B cell (primary cell): ENCODE measurements around the gene PAQR4. TPM values are rescaled to one million over a fixed set of nuclear protein-coding genes. Genes with fewer than 3 reads are reported as not detected.

Source experiments
- ATAC-seq: fragments of 200-7000 bp; cut with Tn5 transposase; one replicate; pipeline ENCODE4 v1.10.0; 2021; ENCODE audit warnings: low read depth, mild to moderate bottlenecking, moderate number of reproducible peaks, moderate library complexity
- CTCF ChIA-PET: fragments of 350-600 bp; sonication (Branson Sonifier 250); formaldehyde crosslinking; loops from one replicate; lab custom pipeline; 2021; ENCODE audit warnings: antibody characterized with exemption, inconsistent platforms; lab: Charles Lee
- POLR2A ChIA-PET: fragments of 350-600 bp; sonication (Branson Sonifier 250); formaldehyde crosslinking; loops from one replicate; lab custom pipeline; 2021; ENCODE audit warnings: antibody characterized with exemption; lab: Charles Lee
- DNase-seq: peaks from one replicate; pipeline ENCODE4 v3.0.0; 2013
- H2AFZ ChIP-seq: 2 replicates; pipeline ENCODE4 v1.6.1; 2012; ENCODE audit warnings: mild to moderate bottlenecking, low read depth, low read length; ENCODE audit not compliant: insufficient read depth, poor library complexity, severe bottlenecking
- H3K27ac ChIP-seq, 2 donors: 1 replicate in 1 of 2; 2 replicates in 1 of 2; pipeline ENCODE4 v1.5.1; 2012 to 2013; ENCODE audit warnings: low read length in 2 of 2, mild to moderate bottlenecking in 2 of 2, moderate library complexity in 1 of 2
- H3K27me3 ChIP-seq, 4 experiments: fragments of 200-600 bp in 1 of 4; sonication (generic) in 1 of 4; replicated peaks in 1 of 4; 1 replicate in 2 of 4; 2 replicates in 2 of 4; pipeline versions ENCODE4 v1.6.1 to v1.7.0; 2013 to 2016; ENCODE audit warnings: low read length in 3 of 4, mild to moderate bottlenecking in 2 of 4, mixed read lengths in 1 of 4, moderate library complexity in 1 of 4; ENCODE audit not compliant: insufficient read depth in 4 of 4, control insufficient read depth in 3 of 4; ENCODE audit errors: control extremely low read depth in 1 of 4
- H3K36me3 ChIP-seq, 2 experiments: replicated peaks in 1 of 2; 1 replicate in 1 of 2; 2 replicates in 1 of 2; pipeline versions ENCODE4 v1.6.1 to v1.7.1; 2013; ENCODE audit warnings: low read length in 1 of 2; ENCODE audit not compliant: insufficient read depth in 2 of 2, control insufficient read depth in 1 of 2; ENCODE audit errors: control extremely low read depth in 1 of 2, extremely low read depth in 1 of 2
- H3K4me1 ChIP-seq, 2 donors: fragments of 200-600 bp in 1 of 2; sonication (generic) in 1 of 2; 1 replicate in 1 of 2; 2 replicates in 1 of 2; pipeline versions ENCODE4 v1.5.1 to v1.6.1; 2013 to 2017; ENCODE audit warnings: low read length in 2 of 2; ENCODE audit not compliant: control insufficient read depth in 2 of 2, insufficient read depth in 2 of 2
- H3K4me2 ChIP-seq: replicated peaks from 2 replicates; pipeline ENCODE3; 2012; ENCODE audit warnings: mild to moderate bottlenecking, low read depth, low read length; ENCODE audit not compliant: poor library complexity, severe bottlenecking
- H3K4me3 ChIP-seq, 5 experiments: fragments of 200-600 bp in 1 of 5; sonication (generic) in 1 of 5; 1 replicate in 3 of 5; 2 replicates in 2 of 5; pipeline versions ENCODE4 v1.5.1 to v1.7.0; 2011 to 2016; ENCODE audit warnings: low read length in 4 of 5, mild to moderate bottlenecking in 4 of 5, low read depth in 2 of 5, control low read depth in 1 of 5, moderate library complexity in 1 of 5; ENCODE audit not compliant: insufficient read depth in 1 of 5; ENCODE audit errors: control extremely low read depth in 1 of 5, extremely low read depth in 1 of 5
- H3K79me2 ChIP-seq: fragments of 200-600 bp; sonication (generic); one replicate; pipeline ENCODE4 v1.6.0; 2016; ENCODE audit warnings: low read length; ENCODE audit not compliant: control insufficient read depth, insufficient read depth
- H3K9ac ChIP-seq: fragments of 200-600 bp; sonication (generic); 2 replicates; pipeline ENCODE4 v1.6.1; 2017; ENCODE audit warnings: mild to moderate bottlenecking, low read length, moderate library complexity
- H3K9me3 ChIP-seq, 3 donors: one replicate each; pipeline versions ENCODE4 v1.6.1 to v1.7.1; 2013; ENCODE audit warnings: low read length in 2 of 3; ENCODE audit not compliant: control insufficient read depth in 2 of 3, insufficient read depth in 1 of 3; ENCODE audit errors: control extremely low read depth in 1 of 3
- H4K20me1 ChIP-seq: 2 replicates; pipeline ENCODE4 v1.6.0; 2012; ENCODE audit warnings: mild to moderate bottlenecking, low read length; ENCODE audit not compliant: insufficient read depth, control insufficient read depth, poor library complexity, severe bottlenecking
- H3K27ac Mint-ChIP-seq: one replicate; pipeline ENCODE4 v1.8.0; 2021; ENCODE audit warnings: mixed read lengths
- H3K27me3 Mint-ChIP-seq: one replicate; pipeline ENCODE4 v1.8.0; 2021; ENCODE audit warnings: mixed read lengths
- H3K4me1 Mint-ChIP-seq: one replicate; pipeline ENCODE4 v1.8.0; 2021; ENCODE audit warnings: mixed read lengths
- H3K4me3 Mint-ChIP-seq: one replicate; pipeline ENCODE4 v1.8.0; 2021; ENCODE audit warnings: mixed read lengths
- H3K9me3 Mint-ChIP-seq: one replicate; pipeline ENCODE4 v1.8.0; 2022; ENCODE audit warnings: mixed read lengths; ENCODE audit not compliant: insufficient read depth
- EZH2 ChIP-seq: IDR thresholded peaks from 2 replicates; pipeline ENCODE4 v1.6.1; 2012; ENCODE audit warnings: borderline replicate concordance, low read depth, mild to moderate bottlenecking, moderate library complexity, low read length; ENCODE audit not compliant: insufficient read depth, poor library complexity, severe bottlenecking
- WGBS: methylation state at CpG from one replicate; pipeline ENCODE4 v1.1.5; 2013; ENCODE audit warnings: missing lambda C conversion rate; ENCODE audit not compliant: insufficient coverage; 5-methylcytosine and 5-hydroxymethylcytosine counted together
- intact Hi-C: fragments of 100-400 bp; cut with micrococcal nuclease; formaldehyde crosslinking; loops from one replicate; pipeline ENCODE4 v1.10.0; 2022
- polyA plus RNA-seq: library from polyadenylated mRNA; depleted of rRNA; stranded (reverse); fragments of >200 nt; gene quantifications from 2 replicates; pipeline ENCODE4 v1.2.3, GENCODE V29; 2012
- total RNA-seq, 2 donors: library from RNA; stranded (reverse); fragments of 120-200 nt in 1 of 2; gene quantifications; 1 replicate in 1 of 2; 2 replicates in 1 of 2; pipeline versions ENCODE4 v1.2.3 to v1.2.4, GENCODE V29; 2013 to 2022
- TF ChIP-seq, protein P1 (sequence below): fragments of 200-600 bp; IDR thresholded peaks from one replicate; pipeline ENCODE4 v1.8.0; 2022; ENCODE audit warnings: antibody characterized with exemption, mild to moderate bottlenecking

PAQR4 gene
- total and polyA plus RNA-seq, 2 donors (not counting 1 experiment from before 2014, with no cell fraction given), result 2.6 to 2.8 TPM

DNA sequence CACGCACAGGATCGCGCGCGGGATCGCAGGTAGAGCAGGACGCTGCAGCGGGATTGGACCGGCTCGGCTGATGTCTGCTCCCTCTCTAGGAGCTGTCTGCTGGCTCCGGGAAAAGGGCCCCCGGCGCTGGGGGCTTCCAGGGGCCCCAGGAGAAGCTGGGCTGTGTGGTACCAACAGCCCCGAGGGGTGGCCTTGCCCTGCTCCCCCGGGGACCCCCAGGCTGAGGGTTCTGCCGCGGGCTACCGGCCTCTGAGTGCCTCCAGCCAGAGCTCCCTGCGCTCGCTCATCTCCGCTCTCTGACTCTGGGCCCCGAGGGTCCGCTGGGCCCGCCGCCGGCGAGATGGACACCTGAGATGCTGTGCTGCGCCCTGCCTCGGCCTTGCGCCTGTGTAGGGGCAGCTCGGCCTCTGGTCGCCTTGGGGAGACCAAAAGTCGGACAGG lies 1.4 kb upstream of the PAQR4 start:
- CTCF ChIA-PET, result interaction anchor here (1.3 to 2.3 kb wide), 3 partner anchors 9 to 41 kb away, joined by 3 to 7 read pairs (median 5); no protein-coding TSS in a partner anchor
- no peaks in the 10 kb centered on the region for H3K79me2 ChIP-seq
- H3K36me3 ChIP-seq, result no peaks in the 10 kb centered on the region
- peak overlapping the region; percentile 87 for H3K4me3 Mint-ChIP-seq
- peaks cover 0 to 26% (median 0%) of the 10 kb centered on the region in 3 donors for H3K9me3 ChIP-seq
- H3K27ac Mint-ChIP-seq, result no peak overlapping the region
- POLR2A ChIA-PET, result interaction anchor here (2.0 kb wide), 1 partner anchor 13 kb away, joined by 10 read pairs; the partner anchor contains the start of gene PKMYT1
- 56% methylated on average over 33 of the region's 33 CpGs for WGBS
- no peak overlapping the region for H2AFZ ChIP-seq
- peaks cover 16% of the 10 kb centered on the region for H3K27me3 Mint-ChIP-seq
- no peak overlapping the region for H3K9ac ChIP-seq
- peaks cover 65 to 68% of the 10 kb centered on the region in 2 donors for H3K4me1 ChIP-seq
- DNase-seq, result no peak
- peaks cover 29% of the 10 kb centered on the region for H4K20me1 ChIP-seq
- H3K4me3 ChIP-seq, result no peak overlapping the region
- H3K4me1 Mint-ChIP-seq, result peaks cover 31% of the 10 kb centered on the region
- H3K4me2 ChIP-seq, result peak overlapping the region; percentile 99
- TF ChIP-seq, protein P1, sequence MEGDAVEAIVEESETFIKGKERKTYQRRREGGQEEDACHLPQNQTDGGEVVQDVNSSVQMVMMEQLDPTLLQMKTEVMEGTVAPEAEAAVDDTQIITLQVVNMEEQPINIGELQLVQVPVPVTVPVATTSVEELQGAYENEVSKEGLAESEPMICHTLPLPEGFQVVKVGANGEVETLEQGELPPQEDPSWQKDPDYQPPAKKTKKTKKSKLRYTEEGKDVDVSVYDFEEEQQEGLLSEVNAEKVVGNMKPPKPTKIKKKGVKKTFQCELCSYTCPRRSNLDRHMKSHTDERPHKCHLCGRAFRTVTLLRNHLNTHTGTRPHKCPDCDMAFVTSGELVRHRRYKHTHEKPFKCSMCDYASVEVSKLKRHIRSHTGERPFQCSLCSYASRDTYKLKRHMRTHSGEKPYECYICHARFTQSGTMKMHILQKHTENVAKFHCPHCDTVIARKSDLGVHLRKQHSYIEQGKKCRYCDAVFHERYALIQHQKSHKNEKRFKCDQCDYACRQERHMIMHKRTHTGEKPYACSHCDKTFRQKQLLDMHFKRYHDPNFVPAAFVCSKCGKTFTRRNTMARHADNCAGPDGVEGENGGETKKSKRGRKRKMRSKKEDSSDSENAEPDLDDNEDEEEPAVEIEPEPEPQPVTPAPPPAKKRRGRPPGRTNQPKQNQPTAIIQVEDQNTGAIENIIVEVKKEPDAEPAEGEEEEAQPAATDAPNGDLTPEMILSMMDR, result no peak
- TF ChIP-seq EZH2, result no peak
- peaks cover 0 to 58% (median 18%) of the 10 kb centered on the region in 4 experiments for H3K27me3 ChIP-seq
- no peaks in the 10 kb centered on the region for H3K9me3 Mint-ChIP-seq
- H3K27ac ChIP-seq, result no peak overlapping the region
- no peak for ATAC-seq
- intact Hi-C loops, result loop anchor here (2.0 to 5.0 kb wide), 2 partner anchors 55 to 57 kb away; partner anchors contain the start of genes FLYWCH1, HCFC1R1, THOC6 and TNFRSF12A

GRCh38 chr16:2968368-2968737 lies 795 bp upstream of the PAQR4 start:
- peak overlapping the region; percentile 99 for H3K4me2 ChIP-seq
- no peak overlapping the region for H3K27ac ChIP-seq
- peaks cover 0 to 25% (median 0%) of the 10 kb centered on the region in 3 donors for H3K9me3 ChIP-seq
- ATAC-seq (no peak), DNase-seq (no peak)
- H3K4me1 ChIP-seq, result peaks cover 58 to 61% of the 10 kb centered on the region in 2 donors
- peak overlapping the region in 4 of 5 experiments; percentile 39 to 64 (median 60) for H3K4me3 ChIP-seq
- H3K27me3 ChIP-seq, result peaks cover 0 to 54% (median 17%) of the 10 kb centered on the region in 4 experiments
- H3K9ac ChIP-seq, result peak overlapping the region; percentile 73
- CTCF ChIA-PET, result interaction anchor here (1.7 to 2.3 kb wide), 2 partner anchors 14 to 41 kb away, joined by 3 to 7 read pairs; no protein-coding TSS in a partner anchor
- H3K79me2 ChIP-seq, result no peaks in the 10 kb centered on the region
- POLR2A ChIA-PET, result interaction anchor here (2.0 kb wide), 1 partner anchor 12 kb away, joined by 10 read pairs; the partner anchor contains the start of gene PKMYT1
- H4K20me1 ChIP-seq, result peaks cover 24% of the 10 kb centered on the region
- H3K36me3 ChIP-seq, result no peaks in the 10 kb centered on the region
- no peaks in the 10 kb centered on the region for H3K9me3 Mint-ChIP-seq
- peaks cover 16% of the 10 kb centered on the region for H3K27me3 Mint-ChIP-seq
- no peak overlapping the region for H2AFZ ChIP-seq
- intact Hi-C loops, result loop anchor here (2.0 to 5.0 kb wide), 2 partner anchors 54 to 58 kb away; partner anchors contain the start of genes FLYWCH1, HCFC1R1, THOC6 and TNFRSF12A
- TF ChIP-seq, protein P1, result no peak
- TF ChIP-seq EZH2, result no peak
- H3K4me3 Mint-ChIP-seq, result peak overlapping the region; percentile 87
- WGBS, result 17% methylated on average over 18 of the region's 18 CpGs
- peaks cover 28% of the 10 kb centered on the region for H3K4me1 Mint-ChIP-seq
- H3K27ac Mint-ChIP-seq, result peak overlapping the region; percentile 73
